HEK293 (cell line): ENCODE data around the gene CEP70.

Experiments used
- CTCF ChIP-seq: fragments of 450-650 bp; formaldehyde crosslinking; IDR thresholded peaks from 2 replicates; pipeline ENCODE4 v1.5.1; 2016; ENCODE audit warnings: missing biosample characterization, missing genetic modification characterization
- FEZF1 ChIP-seq: fragments of 450-650 bp; formaldehyde crosslinking; IDR thresholded peaks from 2 replicates; pipeline ENCODE4 v1.5.1; 2016; ENCODE audit warnings: missing biosample characterization, missing genetic modification characterization
- PRDM10 ChIP-seq: fragments of 450-650 bp; formaldehyde crosslinking; IDR thresholded peaks from 2 replicates; pipeline ENCODE4 v1.5.1; 2016; ENCODE audit warnings: missing biosample characterization, missing genetic modification characterization
- ZBTB26 ChIP-seq: fragments of 450-650 bp; formaldehyde crosslinking; optimal IDR thresholded peaks from 2 replicates; pipeline ENCODE3; 2016; ENCODE audit warnings: missing biosample characterization, mild to moderate bottlenecking, missing genetic modification characterization
- ZBTB7A ChIP-seq: fragments of 450-650 bp; formaldehyde crosslinking; IDR thresholded peaks from 2 replicates; pipeline ENCODE4 v1.5.1; 2016; ENCODE audit warnings: low read depth, missing biosample characterization, missing genetic modification characterization
- ZNF354C ChIP-seq: fragments of 450-650 bp; formaldehyde crosslinking; IDR thresholded peaks from 2 replicates; pipeline ENCODE4 v1.5.1; 2016; ENCODE audit warnings: missing biosample characterization, missing genetic modification characterization, low read depth, borderline replicate concordance
- ZNF473 ChIP-seq: fragments of 450-650 bp; formaldehyde crosslinking; IDR thresholded peaks from 2 replicates; pipeline ENCODE4 v1.5.1; 2017; ENCODE audit warnings: missing biosample characterization, missing genetic modification characterization
- ZNF658 ChIP-seq: fragments of 450-650 bp; formaldehyde crosslinking; IDR thresholded peaks from 2 replicates; pipeline ENCODE4; 2016; ENCODE audit warnings: missing biosample characterization, missing genetic modification characterization

- TF ChIP-seq FEZF1 (tag by site-specific recombination) (no peak), ZBTB7A (tag by site-specific recombination) (no peak), ZBTB26 (no peak), ZNF354C (tag by site-specific recombination) (no peak), ZNF473 (tag by site-specific recombination) (no peak), PRDM10 (no peak), CTCF (tag by site-specific recombination) (no peak), ZNF658 (no peak)
These were observed 44.7 kb downstream of the CEP70 start for GRCh38 chr3:138549179-138549977.
